ENCODE data around the gene GALNTL6.

DNA sequence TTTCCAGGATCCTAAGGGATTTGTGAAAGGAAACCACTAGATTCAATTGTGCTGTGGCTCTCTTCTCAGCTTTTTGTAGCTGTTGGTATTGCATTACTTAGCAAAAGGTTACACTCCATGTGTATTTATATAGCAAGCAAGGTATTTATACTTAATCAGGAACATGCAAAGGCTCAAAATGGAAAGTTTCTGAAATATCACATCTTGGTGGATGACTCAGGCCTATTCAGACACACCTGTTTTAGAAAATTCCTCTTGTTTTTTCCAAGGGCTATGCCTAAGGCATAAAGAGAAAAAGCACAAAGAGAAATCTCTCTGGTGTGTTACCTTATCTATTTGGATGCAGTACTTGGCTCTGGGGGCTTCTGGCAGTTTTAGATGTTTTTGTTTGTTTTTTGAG lies 1211.0 kb downstream of the GALNTL6 start:
- TF ChIP-seq, protein P1, sequence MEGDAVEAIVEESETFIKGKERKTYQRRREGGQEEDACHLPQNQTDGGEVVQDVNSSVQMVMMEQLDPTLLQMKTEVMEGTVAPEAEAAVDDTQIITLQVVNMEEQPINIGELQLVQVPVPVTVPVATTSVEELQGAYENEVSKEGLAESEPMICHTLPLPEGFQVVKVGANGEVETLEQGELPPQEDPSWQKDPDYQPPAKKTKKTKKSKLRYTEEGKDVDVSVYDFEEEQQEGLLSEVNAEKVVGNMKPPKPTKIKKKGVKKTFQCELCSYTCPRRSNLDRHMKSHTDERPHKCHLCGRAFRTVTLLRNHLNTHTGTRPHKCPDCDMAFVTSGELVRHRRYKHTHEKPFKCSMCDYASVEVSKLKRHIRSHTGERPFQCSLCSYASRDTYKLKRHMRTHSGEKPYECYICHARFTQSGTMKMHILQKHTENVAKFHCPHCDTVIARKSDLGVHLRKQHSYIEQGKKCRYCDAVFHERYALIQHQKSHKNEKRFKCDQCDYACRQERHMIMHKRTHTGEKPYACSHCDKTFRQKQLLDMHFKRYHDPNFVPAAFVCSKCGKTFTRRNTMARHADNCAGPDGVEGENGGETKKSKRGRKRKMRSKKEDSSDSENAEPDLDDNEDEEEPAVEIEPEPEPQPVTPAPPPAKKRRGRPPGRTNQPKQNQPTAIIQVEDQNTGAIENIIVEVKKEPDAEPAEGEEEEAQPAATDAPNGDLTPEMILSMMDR (IDR thresholded peaks at IDR 0.05; ENCODE audit: insufficient read depth, low read depth, low read length), result no peak
- no peak for TF ChIP-seq EZH2 (IDR thresholded peaks at IDR 0.05; ENCODE audit: insufficient read depth, low read length)
